Activated T-cell treated with anti-CD3 and anti-CD28 coated beads for 4 hours (primary cell): ENCODE measurements around the gene PIK3AP1.
A peak's percentile ranks its signal among the peaks of the same experiment; 100 is the strongest.
"Not testable (repeated sequence)": the region's sequence is repeated elsewhere in the genome, so short reads cannot be mapped to it uniquely, and the experiment has no call there.

Source experiments
- DNase-seq: peaks from one replicate; pipeline ENCODE4 v3.0.0-alpha.2; 2020

PIK3AP1 gene

DNA sequence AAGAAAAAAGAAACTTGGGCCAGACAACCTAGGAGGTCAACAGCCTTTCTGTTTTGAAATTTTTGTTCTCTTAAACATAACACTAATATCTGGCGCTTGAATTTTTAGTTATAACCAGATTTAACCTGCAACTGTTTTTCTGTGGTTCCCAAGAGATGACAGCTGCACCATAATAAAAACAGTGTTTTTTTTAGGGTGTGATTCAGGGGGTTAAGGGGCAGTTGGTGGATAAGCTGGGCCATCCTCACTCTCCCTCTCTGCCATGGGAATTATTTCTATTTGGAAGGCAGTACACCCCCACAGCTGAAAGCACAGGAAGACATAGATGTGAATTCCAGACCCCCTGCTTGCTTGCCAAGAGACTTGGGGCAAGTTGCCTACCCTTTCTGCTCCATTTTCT, 113.4 kb downstream of the PIK3AP1 start:
- no peak for DNase-seq

DNA sequence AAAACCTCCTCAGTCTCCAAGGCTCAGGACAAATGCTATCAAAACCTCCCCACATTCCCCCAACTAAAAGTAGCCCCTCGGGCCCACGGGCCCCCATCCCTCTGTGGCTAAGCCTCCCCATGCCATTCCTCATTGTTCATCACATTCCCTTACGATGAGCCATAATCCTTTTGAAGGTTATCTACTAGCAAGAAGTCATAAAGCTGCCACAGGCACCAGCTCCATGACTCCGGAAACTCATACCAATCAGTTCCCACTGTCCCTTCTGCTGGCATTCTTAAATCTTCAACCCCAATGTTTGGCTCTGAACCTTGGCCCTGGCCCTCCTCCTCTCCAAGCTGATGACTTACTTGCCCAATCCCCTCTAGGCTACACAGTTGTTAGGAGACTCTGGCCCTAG, 114.1 kb downstream of the PIK3AP1 start:
- no peak for DNase-seq

DNA sequence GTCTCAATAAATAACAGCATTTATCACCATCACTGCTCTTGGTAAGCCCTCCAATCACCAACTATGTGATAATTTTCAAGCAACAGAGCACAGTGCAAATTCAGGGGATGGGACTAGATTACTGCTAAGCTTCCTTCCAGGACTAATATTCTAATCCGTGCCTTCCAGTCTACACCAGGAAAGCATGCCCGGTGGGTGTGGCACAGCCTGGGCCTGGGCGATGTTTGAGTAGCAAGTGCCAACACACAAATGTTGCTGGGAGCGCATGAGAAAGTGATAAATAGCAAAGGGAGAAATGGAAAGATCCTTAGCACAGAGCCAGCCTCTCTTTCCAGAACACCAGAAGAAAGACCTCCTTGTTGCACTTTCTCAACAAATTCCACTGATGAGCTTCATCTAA, 120.0 kb downstream of the PIK3AP1 start:
- no peak for DNase-seq

DNA sequence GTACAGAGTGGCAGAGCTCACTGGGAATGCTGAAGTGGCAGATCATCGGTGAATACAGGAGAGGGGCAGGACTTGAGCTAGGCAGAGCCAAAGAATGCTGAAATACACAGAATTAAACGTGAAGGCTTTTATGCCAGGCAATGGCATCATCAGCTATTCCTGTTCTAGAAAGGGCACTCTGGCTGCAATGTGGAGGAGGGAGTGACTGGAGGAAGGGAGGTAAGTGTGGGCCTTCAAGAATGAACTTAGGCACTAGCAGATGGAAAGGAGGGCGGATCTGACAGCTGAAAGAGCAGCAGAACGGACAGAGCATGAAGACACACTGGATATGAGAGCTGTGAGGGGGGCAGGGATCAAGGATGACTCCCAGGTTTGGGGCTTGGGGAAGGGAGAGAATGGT, 121.5 kb downstream of the PIK3AP1 start:
- no peak for DNase-seq

DNA sequence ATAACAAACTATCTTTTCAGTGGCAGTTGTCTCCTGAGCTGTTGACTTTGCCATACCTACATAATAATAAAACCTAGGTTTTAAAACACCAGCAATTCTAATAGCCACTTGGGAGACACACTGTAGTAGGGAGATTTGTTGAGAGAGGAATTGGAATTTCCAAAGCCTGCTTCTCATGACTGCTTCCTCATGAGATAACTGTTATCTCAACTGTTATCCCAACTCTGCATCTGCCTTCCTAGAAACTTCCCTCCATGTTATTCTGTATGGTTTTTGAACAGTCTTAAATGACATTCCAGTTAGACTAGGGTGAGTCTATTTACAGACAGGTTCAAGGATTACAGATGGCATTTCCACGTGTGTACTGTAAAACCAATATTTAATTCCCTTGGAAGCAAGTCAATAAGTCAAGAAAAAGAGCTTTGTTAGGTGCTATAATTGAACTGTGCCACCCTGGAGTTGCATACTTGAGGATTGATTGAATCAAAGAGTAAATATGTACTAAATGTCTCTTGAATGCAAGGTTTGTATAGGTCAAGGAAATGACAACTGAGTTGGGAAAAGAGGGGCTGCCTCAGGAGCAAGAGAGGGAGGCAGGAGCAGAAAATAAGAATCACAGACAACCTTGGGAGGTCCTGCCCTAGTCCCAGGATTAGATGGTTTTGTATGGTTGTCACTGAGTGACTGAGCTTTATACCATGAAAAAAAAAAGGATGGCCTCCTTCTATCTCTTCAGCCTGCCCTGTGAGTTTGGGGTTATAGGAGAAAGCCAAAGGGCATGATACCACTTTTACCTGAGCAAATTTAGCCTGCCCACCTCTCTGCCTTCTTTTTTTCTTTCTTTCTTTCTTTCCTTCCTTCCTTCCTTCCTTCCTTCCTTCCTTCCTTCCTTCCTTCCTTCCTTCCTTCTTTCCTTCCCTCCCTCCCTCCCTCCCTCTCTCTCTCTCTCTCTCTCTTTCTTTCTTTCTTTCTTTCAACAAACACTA, 123.6 kb downstream of the PIK3AP1 start:
- DNase-seq = no peak

DNA sequence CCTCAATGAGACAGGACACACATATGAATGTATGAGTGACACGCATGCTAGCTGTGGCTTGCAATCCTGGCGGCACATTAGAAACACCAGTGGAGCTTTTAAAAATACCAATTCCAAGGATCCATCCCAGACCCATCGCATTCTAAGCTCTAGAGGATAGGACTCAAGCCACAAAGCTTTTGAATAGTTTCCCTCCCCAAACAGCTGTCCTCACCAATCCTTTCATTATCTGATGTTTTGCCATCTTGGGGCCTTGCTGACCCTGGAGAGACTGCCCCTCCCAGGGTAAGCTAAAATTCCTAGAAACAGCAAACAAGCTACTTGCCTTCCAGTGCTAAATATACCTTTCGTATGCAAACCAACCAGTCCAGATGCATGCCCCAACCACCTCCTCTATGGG, 124.6 kb downstream of the PIK3AP1 start:
- DNase-seq = no peak

DNA sequence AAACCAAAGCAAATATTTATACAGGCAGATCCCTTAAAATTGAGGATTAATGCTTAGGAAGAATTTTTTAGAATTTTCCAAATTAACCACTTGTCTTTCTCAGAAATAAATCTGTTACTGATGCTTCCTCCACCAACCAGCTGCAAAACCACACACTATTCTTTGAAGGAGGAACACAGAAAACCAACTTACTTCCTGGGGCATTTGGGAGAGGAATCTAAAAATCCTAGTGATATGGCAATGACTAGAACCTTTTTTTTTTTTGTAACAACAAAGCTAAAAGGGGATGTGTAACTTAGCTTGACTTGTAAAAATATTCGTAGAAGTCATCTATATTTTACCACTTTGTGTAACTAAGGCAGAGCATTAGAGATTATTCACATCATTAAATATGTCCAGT, 128.4 kb downstream of the PIK3AP1 start:
- no peak for DNase-seq

DNA sequence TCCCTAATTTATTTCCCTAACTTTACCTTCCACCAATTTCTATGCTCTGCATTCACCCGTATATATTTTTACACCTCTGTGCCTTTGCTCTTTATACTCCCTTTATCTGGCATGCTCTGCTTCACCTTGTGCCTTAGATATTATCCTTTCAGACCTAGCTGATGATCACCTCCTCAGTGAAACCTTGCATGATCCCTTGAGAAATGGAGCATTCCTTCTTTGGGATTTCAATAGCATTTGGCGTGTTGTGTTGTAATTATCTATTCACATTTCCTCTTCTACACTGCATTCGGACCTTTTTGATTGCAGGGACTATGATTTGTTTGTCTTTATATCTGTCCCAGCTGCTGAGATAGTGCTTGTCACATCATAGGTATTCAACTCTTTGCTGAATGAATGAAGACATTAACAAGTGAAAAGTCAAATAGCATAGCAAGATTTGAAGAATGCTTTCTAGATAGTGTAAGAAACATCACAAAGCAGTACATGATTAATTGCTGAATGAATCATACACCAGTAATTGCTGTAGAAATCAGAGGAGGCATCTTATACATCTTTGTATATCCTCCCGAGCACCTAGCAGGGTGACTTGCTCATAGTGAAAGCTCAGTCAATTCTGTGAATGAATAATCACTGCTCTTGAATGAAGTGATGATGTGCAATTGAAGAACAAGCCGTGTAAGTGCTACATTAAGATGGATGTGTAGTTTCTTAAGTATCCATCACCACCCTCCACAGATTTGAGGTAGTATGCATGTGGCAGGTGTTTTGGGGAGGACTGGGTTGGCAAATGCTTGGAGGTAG, 131.5 kb downstream of the PIK3AP1 start:
- DNase-seq = no peak

DNA sequence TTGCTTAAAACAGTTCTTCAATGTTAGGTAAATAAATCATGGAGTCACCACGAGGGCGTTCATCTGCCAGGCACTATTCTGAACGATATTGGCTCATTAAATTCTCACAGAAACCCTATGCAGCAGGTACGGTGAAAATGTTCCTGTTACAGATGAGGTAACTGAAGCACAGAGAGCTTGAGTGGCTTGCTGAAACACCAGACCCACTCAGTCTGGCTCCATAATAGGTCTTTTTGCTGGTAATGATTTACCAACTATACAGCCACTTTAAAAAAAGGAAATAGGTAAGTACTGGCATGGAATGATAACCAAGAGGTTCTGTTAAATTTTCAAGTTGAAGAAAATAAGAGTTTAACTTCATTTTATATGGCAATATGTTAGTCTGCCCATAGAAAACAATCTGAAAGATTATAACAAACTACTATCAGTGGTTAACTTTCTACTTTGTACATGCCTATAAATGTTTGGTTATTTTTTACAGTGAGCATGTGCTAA, 132.2 kb downstream of the PIK3AP1 start:
- no peak for DNase-seq

DNA sequence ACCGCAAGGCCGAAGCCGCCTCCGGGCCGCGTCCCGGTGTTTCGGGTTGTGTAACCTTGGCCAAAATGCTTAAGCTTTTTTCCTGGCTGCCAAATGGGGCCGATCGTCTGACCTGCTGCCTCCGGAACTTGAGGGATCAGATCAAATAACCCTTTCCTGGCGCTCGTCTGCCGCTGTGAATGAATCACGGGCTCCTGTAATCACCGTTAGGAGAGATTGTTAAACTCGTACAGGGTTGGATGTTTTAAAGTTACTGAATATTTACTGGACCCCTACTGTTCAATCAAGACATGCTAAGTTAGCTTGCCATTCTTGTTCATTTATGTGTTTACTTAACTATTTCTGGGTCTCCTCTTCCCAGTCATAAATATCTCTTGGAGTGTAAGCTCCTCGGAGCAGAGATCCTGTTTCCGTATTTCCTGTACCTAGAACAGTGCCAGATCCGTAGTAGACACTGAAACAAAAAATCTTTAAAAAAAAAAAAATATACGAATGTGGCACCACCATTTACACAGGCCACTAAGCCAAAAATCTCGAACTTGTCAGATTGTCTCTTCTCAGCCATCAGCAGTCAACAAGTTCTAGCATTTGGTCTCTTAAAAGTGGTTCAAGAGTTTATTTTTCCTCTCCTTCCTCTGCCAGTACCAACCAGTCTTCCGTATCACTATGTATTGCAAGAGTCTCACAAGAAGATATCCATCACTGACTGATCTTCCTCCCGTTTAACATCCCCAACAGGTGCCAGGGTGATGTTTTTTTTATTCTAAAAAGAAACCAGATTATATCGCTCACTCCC, 132.9 kb downstream of the PIK3AP1 start:
- peak; percentile 40 for DNase-seq

DNA sequence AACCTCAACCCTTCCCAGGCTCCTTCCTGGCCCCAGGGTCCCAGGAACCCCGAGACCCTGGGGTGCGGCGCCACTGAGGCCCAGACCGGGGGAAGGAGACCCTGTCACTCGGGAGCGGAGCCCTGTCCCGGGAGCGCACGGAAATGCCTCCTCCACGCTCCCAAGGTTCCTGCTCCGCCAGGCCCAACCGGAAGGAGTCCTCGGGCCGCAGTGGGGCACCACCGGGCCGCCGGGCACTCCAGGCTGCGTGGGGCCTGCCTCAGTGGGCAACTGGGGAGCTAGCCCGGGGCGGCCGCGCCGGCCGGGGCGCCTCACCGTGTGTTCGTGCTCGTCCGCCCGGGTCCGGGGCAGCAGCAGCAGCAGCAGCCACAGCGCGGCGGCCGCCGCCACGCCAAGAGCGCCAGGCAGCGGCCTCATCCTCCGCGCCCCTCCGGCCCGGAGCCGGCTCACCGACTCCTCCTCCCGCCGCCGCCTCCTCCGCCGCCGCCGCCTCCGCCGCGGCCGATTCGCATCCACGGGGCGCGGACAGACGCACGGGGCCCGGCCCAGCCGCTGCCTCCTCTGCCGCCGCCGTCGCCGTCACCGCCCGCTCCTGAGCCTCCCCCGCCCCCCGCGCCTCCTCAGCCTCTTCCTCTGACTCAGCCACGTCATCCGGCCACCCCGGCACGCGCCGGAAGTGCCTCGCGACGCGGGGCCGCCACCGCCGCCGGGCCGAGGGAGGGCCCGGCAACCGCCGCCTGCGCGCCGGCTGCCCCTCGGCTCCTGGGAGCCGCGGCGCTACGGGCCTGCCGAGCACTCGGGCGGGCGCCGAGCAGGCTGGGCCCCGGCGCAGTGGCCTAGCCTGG, 133.7 kb downstream of the PIK3AP1 start, which contains the start of gene TM9SF3:
Gene TM9SF3, minus strand, starts transcription at position 594 of the 845 bp plus-strand sequence. Its CDS starts 177 bp downstream, at position 417.
- peak; percentile 90 for DNase-seq

DNA sequence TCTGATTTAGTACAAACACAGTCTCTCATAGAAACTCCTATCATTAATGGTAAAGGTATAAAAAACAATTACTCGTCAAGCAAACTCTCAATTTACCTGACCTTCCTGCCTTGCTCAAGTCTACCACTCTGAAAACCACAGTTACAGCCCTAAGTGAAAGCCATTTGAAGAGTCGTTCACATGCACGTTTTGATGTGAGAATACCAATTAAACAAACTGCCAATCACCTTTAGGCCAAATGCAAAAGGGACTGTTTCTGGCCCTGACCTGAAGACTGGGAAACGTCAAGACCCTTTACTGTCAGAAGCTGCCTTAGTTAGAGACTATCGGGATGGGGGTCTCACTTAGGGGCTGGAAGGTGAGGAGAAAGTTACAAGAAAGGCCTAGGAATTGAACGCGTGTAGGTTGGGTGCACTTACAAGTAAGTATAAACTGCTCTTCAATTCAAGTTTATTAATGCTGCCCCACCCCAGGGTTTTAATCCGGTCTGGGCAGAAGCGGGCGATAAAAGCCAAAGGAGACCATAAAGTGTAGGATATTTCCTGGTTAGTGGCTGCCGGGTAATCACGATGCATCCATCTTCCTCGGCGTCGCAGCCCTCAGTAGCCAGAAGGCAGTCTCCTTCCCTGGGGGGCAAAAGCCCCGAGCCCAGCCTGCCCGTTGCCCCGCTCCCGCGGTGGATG, 134.4 kb downstream of the PIK3AP1 start:
- peak; percentile 6 for DNase-seq

DNA sequence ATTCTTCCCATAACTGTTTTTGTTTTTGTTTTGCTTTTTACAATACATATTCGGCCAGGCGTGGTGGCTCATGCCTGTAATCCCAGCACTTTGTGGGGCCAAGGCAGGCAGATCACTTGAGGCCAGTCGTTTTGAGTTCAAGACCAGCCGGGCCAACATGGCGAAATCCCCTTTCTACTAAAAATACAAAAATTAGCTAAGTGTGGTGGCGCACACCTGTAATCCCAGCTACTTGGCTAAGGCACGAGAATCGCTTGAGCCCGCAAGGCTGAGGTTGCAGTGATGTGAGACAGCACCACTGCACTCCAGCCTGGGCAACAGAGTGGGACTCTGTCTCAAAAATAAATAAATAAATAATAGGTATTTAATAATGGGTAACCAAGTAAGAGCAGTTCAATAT, 135.8 kb downstream of the PIK3AP1 start:
- DNase-seq = no peak

DNA sequence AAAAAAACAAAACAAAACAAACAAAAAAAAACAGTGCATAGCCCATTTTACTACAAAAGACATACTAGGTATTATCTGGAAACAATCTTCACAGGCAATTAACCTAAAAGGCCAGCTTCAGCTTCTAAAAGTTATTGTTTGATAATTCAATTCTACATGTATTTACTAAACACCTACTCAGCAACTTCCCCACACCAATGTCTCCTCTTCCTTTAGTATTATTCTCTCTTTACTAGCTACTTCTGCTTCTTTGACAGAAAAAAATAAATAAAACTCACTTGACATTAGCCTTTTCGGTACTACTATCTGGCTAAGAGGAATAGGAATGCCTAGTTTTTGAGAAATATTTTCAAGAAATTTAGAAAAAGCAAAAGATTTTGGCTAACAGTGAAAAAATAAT, 136.3 kb downstream of the PIK3AP1 start:
- DNase-seq = no peak

DNA sequence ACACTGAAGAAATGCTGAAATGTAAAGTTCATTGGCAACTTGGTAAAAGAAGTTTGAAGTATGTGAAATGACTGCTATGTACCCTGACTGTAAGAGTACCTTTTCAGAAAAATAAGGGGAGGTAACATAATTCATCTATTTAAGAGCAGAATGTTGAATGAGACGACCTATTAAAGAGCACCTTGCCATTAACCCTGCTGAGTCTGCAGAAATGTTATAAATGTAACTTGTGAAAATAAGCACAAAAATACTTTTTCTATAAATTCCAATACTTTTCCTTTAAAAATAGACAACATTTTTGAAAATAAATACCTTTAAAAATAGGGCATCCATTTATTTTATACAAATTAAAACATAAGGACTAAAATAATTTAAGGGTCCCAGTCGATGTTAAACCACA, 141.2 kb downstream of the PIK3AP1 start:
- no peak for DNase-seq

DNA sequence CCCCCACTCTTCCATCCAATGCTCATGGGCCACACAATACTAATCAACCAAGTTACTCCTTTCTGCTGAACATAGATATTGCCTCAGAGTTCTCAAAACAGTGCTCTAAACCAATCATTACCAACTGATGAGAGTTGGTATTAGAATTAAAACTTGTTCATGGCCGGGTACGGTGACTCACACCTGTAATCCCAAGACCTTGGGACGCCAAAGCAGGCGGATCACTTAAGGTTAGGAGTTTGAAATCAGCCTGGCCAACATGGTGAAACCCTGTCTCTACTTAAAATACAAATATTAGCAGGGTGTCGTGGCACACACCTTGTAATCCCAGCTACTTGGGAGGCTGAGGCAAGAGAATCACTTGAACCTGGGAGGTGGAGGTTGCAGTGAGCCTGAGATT, 141.7 kb downstream of the PIK3AP1 start:
- DNase-seq = no peak

DNA sequence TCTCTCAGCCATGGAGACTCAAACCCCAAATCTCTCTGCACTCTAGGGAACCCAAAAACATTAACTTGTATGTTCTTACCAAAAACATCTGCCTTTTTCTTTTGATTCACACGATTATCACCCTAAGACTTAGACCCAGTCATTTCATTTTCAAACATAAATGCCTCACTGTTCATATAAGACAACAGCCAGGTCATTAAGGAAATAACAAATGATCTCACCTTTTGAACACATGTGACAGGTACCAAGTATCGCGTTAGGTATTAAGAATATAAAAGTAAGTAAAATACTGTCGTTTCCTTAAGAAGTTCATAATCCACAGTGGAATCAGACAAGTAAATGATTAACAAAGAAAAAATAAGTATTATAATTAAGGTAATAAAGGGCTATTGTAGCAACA, 142.3 kb downstream of the PIK3AP1 start:
- DNase-seq = no peak

DNA sequence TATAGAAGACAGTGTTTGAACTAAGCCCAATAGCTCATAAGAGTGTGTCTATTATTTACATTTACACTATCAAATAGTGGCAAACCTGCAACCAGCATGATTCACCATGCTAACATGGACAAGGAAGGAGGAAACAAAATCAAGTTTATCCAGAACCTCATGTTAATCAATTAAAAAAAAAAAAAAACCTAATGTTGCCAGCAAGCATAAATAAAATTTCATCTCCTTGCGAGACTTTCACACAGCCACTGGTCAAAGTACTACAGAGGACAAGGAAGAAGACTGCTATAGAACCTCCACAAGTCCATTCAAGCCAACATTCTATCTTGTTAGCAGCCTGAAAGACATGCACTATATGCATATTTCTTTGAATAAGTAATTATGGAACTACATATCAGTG, 143.2 kb downstream of the PIK3AP1 start:
- no peak for DNase-seq

DNA sequence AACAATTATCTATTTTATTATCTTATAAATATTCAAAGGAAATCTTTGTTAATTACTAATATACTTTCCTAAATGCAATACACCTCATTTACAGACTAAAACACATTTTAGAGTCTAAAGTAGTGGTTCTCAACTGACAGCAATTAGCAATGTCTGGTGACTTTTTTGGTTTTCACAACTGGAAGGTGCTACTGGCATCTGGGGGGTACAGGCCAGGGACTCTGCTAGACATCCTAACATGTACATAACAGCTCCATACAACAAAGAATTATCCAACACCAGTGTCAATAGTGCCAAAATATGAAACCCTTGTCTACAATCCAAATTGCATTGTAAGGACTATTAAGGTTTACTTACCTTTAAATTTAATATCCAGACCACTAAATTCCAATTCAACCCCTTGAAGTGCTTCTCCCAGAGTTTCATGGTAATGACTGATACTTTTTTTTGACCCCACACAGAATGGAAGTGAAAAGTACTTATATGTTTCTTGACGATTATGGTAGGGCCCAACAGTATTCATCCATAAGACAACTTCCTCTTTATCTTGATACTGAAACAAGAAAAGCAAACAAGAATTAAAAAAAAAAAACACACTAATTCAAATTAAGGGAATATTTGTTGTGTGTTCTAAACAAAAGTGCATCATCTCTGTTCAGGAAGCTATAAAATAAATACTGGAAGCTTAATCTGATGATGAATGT, 143.9 kb downstream of the PIK3AP1 start:
- no peak for DNase-seq

DNA sequence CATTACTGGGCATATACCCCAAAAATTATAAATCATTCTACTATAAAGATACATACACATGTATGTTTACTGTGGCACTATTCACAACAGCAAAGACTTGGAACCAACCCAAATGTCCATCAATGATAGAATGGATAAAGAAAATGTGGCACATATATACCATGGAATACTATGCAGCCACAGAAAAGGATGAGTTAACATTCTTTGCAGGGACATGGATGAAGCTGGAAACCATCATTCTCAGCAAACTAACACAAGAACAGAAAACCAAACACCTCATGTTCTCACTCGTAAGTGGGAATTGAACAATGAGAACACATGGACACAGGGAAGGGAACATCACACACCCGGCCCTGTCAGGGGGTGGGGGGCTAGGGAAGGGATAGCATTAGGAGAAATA, 145.8 kb downstream of the PIK3AP1 start:
- not testable (repeated sequence) for DNase-seq

DNA sequence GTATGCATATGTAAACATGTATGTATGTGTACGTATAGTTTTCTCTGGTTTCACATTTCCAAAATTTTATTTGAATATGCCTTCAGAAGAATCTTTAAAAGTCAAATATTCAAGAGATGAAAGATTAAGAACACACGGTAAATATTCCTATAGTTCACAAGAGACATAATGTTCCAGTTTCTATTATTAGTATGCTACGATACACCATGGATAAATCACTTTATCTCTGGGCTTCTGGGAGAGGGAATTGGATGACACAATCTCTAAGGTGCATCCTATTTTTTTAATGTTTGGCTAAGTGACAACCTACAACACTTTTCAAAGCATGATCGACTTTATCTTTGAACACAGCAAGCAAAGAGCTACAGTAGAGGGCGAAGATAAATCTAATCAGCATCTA, 147.3 kb downstream of the PIK3AP1 start:
- no peak for DNase-seq
